PFSK-1 (cell line): ENCODE results near the gene ZNF654.

Experiments used
- FOXP2 ChIP-seq: optimal IDR thresholded peaks from 2 replicates; pipeline ENCODE3; 2011; ENCODE audit warnings: borderline replicate concordance, control low read depth, inconsistent platforms; ENCODE audit not compliant: insufficient read depth; ENCODE audit errors: extremely low read length, extremely low read depth
- POLR2AphosphoS5 ChIP-seq: IDR thresholded peaks from 2 replicates; pipeline ENCODE4 v1.6.1; 2012; ENCODE audit warnings: low read depth, mild to moderate bottlenecking, control low read depth, low read length, moderate library complexity
- REST ChIP-seq, 2 experiments: IDR thresholded peaks; 2 replicates each; pipeline versions ENCODE4 v1.6.1 to v1.8.0; 2011 to 2012; ENCODE audit warnings: low read depth in 2 of 2, low read length in 2 of 2, control low read depth in 1 of 2, inconsistent platforms in 1 of 2, mild to moderate bottlenecking in 1 of 2, moderate library complexity in 1 of 2; ENCODE audit not compliant: insufficient read depth in 1 of 2
- SIN3A ChIP-seq: IDR thresholded peaks from 2 replicates; pipeline ENCODE4 v1.6.1; 2012; ENCODE audit warnings: mild to moderate bottlenecking, low read length, moderate library complexity, borderline replicate concordance; ENCODE audit not compliant: insufficient read depth
- TAF1 ChIP-seq: IDR thresholded peaks from 2 replicates; pipeline ENCODE4 v1.6.1; 2012; ENCODE audit warnings: low read length, control low read depth, borderline replicate concordance; ENCODE audit not compliant: insufficient read depth

ZNF654 gene

GRCh38 chr3:88150371-88150770, 91.3 kb downstream of the ZNF654 start:
- TF ChIP-seq POLR2AphosphoS5, result no peak
- no peak for TF ChIP-seq REST (IDR thresholded peaks at IDR 0.05; ENCODE audit: insufficient read depth in 1 of 2, low read depth in 2 of 2, low read length in 2 of 2)
- no peak for TF ChIP-seq TAF1
- no peak for TF ChIP-seq SIN3A
- no peak for TF ChIP-seq FOXP2

DNA sequence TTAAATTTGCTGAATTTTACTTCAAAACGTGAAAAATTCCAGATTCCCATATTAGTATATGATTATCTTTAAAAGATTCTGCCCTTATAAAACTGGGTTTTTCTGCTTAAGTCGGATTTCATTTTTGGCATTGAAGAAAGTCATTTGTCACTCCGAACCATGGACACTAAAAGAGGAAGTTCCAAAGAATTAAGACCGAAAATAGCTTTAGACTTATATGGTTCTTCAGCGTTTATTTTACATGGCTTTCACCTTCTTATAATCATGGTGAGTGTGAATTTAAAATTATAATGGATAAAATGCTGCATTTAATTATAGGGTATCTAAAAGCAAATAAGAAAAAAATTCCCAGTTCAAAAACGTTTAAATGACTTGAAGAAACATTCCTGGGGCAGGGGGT, 91.8 kb downstream of the ZNF654 start:
- TF ChIP-seq TAF1, result no peak
- TF ChIP-seq REST (IDR thresholded peaks at IDR 0.05; ENCODE audit: insufficient read depth in 1 of 2, low read depth in 2 of 2, low read length in 2 of 2), result no peak
- TF ChIP-seq POLR2AphosphoS5, result no peak
- TF ChIP-seq FOXP2, result no peak
- no peak for TF ChIP-seq SIN3A

GRCh38 chr3:88151358-88151757, 92.3 kb downstream of the ZNF654 start:
- no peak for TF ChIP-seq TAF1
- no peak for TF ChIP-seq REST (IDR thresholded peaks at IDR 0.05; ENCODE audit: insufficient read depth in 1 of 2, low read depth in 2 of 2, low read length in 2 of 2)
- no peak for TF ChIP-seq FOXP2
- TF ChIP-seq SIN3A, result no peak

DNA sequence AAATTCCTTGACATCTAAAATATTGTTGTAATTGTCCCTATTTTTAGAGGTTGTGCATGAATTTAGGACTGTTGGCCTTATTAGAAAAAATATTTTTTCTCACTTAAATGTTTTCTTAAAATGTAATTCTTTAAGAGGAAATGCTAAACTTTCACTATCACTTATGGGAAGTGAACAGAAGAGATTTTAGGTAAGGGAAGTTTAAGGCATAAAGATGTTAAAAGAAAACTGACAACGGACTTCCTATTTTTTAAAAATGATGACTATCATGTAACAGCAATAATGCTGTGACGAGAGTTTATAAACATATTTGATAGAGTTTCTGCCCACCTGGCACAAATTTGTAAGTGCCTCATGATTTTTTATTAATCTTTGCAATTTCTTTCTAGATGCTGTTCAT, 93.8 kb downstream of the ZNF654 start:
- no peak for TF ChIP-seq REST (IDR thresholded peaks at IDR 0.05; ENCODE audit: insufficient read depth in 1 of 2, low read depth in 2 of 2, low read length in 2 of 2)
- TF ChIP-seq POLR2AphosphoS5, result no peak
- no peak for TF ChIP-seq FOXP2
- no peak for TF ChIP-seq SIN3A
- no peak for TF ChIP-seq TAF1

DNA sequence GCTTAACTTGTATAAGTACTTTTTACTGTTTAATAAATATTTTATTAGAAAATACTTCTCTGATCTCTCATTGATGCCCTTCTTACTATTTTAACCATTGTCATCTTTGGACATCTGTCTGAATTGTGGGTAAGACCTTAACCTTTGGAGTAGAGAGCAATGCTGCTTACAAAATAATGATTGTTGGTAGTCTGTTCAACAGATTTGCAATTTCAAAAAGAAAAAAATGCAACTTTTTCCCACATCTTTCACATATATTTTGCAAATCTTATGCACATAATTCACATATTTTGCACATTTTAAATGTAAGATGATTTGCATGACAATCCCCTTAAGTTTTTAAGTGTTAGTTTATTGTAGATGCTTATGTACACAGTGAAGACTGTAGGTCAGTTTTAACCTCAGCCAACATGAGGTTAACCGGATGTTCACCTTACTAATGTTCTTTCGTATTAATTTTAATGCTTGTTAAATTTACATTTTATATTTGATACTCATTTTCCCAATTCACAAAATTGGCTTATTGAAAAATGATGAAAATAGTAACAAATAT, 107.4 kb downstream of the ZNF654 start:
- TF ChIP-seq POLR2AphosphoS5, result no peak
